T-helper 9 cell (primary cell): ENCODE data around the gene ZRANB2.

Experiments used
- DNase-seq: peaks from one replicate; pipeline ENCODE4 v3.0.0-alpha.2; 2020
- total RNA-seq, 2 donors: gene quantifications; one replicate each; lab custom pipeline; 2026; lab: John Stamatoyannopoulos, UW

Gene ZRANB2
- 101 to 103 reads per million in 2 donors for total RNA-seq

GRCh38 chr1:71080739-71081696 lies at the start of gene ZRANB2:
Gene ZRANB2, minus strand, starts transcription at chr1:71081035. Its CDS starts 40 bp downstream, at chr1:71080995.
- peak; percentile 84 for DNase-seq

GRCh38 chr1:71128060-71128459 lies 47.2 kb upstream of the ZRANB2 start:
- DNase-seq, result no peak

GRCh38 chr1:71118086-71118485 lies 37.3 kb upstream of the ZRANB2 start:
- no peak for DNase-seq

GRCh38 chr1:71116729-71117128 lies 35.9 kb upstream of the ZRANB2 start:
- DNase-seq, result no peak

- no peak for DNase-seq
Measured at GRCh38 chr1:71106658-71107322, 26.0 kb upstream of the ZRANB2 start.

GRCh38 chr1:71104417-71104816 lies 23.6 kb upstream of the ZRANB2 start:
- no peak for DNase-seq

GRCh38 chr1:71101839-71102376 lies 21.1 kb upstream of the ZRANB2 start:
- no peak for DNase-seq

- DNase-seq, result no peak
Measured at GRCh38 chr1:71097428-71097827, 16.6 kb upstream of the ZRANB2 start.

- DNase-seq, result no peak
Measured at GRCh38 chr1:71094913-71095312, 14.1 kb upstream of the ZRANB2 start.

GRCh38 chr1:71093938-71094337 lies 13.1 kb upstream of the ZRANB2 start:
- no peak for DNase-seq

- no peak for DNase-seq
Measured at GRCh38 chr1:71089536-71090270, 8.9 kb upstream of the ZRANB2 start.

GRCh38 chr1:71088645-71089287 lies 7.9 kb upstream of the ZRANB2 start:
- no peak for DNase-seq

- DNase-seq, result no peak
Measured at GRCh38 chr1:71087713-71088112, 6.9 kb upstream of the ZRANB2 start.

GRCh38 chr1:71087060-71087459 lies 6.2 kb upstream of the ZRANB2 start:
- DNase-seq, result no peak

- DNase-seq, result no peak
Measured at GRCh38 chr1:71086331-71086730, 5.5 kb upstream of the ZRANB2 start.

- DNase-seq, result no peak
Measured at GRCh38 chr1:71083271-71083670, 2.4 kb upstream of the ZRANB2 start.

GRCh38 chr1:71081697-71082080 lies 854 bp upstream of the ZRANB2 start:
- no peak for DNase-seq

- no peak for DNase-seq
Measured at GRCh38 chr1:71080230-71080738, 551 bp downstream of the ZRANB2 start.

GRCh38 chr1:71074681-71075080 lies 6.2 kb downstream of the ZRANB2 start:
- no peak for DNase-seq

GRCh38 chr1:71072273-71072672 lies 8.6 kb downstream of the ZRANB2 start:
- DNase-seq, result no peak

GRCh38 chr1:71071720-71072119 lies 9.1 kb downstream of the ZRANB2 start:
- no peak for DNase-seq
